ENCODE results near the gene PTPRM.
"Not testable (repeated sequence)": the region's sequence is repeated elsewhere in the genome, so short reads cannot be mapped to it uniquely, and the experiment has no call there.

PTPRM gene

DNA sequence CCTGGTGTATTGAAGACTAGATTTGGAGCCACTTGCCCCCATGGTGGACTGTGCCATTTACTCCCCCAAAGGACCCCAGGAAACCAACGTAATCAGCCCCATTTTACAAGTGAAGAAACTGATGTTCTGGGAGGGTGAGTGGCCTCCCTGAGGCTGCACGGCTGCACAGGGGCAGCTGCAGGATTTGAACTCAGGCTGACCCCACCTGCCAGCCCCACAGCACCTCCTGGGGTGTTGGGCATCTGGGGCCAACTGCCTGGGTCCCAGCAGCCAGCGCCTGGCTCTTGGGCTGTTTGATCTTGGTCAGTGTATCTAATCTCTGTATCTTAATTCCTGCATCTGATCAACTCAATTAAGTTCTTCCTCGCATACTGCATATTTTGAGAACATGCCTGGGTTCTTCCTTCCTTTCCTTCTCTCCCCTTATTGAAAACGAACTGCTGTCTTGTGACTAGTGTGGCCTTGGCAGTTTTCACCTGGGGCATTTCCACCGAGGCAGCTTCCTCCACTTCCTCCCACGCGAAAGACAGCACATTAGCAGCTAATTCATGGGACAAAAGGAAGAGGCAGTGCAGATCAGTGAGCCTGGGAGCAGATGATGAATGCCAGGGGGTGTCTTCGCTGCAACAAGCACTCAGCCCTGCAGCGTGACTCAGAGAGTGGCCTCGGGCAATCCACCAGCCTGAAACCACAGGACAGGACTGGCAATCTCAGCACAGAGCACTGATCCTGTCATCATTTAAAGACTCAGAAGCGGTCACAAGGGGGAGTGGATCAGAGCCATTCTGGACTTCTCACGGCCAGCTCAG, 858.0 kb downstream of the PTPRM start:
- DNase-seq (ENCODE audit: low read depth in 2 of 2): no peak

DNA sequence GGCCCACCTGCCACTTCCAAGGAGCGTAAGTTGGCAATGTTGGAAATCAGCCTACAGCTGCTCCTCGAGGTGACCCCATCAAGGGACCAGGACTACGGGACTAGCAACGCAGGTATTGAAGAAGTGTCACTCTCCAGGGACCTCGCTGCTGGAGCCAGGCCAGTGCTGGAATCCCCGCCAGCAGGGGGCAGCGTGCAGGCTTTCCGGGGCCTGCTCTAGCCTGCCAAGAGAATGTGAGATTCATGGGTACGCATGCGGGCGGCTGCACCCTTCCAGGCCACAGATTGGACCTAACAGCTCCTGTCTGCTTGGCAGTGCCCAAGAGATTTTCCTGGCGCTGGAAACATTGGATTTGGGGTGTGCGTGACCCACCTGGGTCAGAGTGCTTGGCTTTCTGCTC, 859.3 kb downstream of the PTPRM start:
- no peak for DNase-seq (ENCODE audit: low read depth in 2 of 2)

DNA sequence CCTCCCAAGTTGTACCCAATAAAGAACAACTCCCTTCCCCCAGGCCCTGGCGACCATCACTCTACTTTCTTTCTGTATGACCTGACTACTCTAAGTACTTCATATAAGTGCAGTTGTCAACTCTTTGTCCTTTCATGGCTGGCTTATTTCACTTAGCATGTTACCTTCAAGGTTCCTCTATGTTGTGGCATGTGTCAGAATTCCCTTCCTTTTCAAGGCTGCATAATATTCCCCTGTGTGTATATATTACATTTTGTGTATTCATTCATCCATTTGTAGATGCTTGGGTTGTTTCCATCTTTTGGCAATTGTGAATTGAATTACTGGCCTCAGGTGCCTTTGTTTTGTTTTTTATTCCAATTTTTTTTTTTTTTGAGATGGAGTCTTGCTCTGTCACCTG, 860.2 kb downstream of the PTPRM start:
- DNase-seq (ENCODE audit: low read depth in 2 of 2): no peak

DNA sequence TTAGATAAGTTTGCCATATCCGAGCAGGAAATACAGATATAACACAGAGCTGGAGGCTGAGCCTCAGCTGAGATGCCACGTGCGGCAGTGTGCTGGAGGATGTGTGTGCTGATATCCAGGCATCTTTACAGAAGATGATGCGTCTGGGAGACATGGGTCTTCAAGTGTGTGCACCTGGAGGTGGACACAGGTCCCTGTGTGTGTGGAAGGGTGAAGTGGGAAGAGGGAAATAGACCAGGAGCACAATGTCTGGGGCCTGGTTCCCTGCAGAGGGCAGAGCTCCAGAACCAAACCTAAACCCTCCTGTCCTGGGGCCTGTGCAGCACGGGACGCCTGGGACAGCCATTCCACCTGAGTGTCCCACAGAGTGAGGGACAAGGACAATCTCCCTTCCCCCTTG, 861.8 kb downstream of the PTPRM start:
- DNase-seq (ENCODE audit: low read depth in 2 of 2): no peak

DNA sequence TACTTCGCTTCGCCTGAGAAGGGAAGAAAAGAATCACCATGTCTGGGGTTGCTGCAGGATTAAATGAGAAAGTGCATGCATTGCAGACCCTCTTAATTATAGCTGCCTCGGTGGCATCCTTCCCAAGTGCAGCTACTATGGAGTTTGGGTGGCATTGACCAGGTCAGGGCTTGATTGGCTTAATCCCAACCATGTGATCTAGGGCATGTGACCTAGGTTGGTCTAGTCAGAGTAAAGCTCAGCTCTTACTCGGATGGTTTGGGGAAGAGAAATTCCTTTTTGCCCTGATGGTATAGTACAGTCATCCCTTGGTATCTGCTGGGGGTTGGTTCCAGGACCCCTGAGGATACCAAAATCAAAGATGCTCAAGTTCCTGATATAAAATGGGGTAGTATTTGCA, 863.9 kb downstream of the PTPRM start:
- DNase-seq (ENCODE audit: low read depth in 2 of 2): no peak

DNA sequence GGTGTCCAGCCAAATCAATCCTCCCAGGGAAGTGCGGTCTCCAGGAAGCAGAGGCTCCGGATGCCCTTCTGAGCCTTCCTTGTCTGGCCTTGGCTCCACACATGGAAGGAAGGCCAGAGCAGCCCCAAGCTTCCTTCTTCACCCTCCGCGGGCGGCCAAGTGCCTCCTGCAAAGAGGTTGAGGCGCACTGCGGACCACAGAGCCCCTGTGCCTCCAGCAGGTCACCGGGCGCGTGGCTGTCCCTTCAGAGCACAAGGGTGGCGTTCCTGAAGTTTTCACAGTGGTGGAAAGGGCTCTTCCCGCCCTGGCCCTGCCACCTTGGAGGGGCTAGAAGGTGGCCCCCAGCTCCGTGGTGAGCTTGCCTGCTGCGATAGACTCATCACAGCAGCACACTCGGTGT, 866.2 kb downstream of the PTPRM start:
- no peak for DNase-seq (ENCODE audit: low read depth in 2 of 2)

DNA sequence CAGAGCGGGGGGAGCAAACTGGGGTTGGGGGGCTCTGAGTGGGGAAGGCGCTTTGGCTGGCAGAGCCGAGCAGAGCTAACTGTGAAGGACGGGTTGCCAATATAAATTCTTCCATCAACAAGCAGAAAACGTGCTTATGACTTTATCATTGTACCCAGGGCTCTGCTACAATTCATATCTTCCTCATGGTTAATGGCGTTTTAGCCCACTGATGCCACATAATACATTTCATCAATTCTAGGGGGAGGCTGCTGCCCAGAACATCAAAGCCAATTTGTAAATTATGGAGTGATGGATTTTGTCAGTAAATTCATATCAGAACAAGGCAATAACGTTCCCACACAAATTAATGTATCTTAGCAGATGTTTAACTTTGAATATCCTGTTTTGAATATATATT, 866.7 kb downstream of the PTPRM start:
- DNase-seq (ENCODE audit: low read depth in 2 of 2): no peak

DNA sequence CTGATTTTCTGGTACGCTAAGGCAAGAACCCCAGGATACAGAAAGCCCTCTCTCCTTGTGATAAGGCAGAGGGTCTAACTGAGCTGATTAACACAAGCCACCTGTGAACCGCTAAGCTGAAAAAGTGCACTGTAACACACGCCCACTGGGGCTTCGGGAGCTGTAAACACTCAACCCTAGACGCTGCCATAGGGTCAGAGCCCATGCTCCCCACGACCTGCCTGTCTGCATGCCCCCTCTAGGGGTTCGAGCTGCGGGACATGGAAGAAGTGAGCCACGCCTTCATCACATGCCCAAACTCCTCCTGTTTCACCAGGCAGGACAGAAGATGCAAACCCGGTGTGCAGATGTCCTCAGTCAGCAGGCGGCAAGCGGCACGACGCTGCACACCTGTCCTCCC, 868.3 kb downstream of the PTPRM start:
- no peak for DNase-seq (ENCODE audit: low read depth in 2 of 2)

DNA sequence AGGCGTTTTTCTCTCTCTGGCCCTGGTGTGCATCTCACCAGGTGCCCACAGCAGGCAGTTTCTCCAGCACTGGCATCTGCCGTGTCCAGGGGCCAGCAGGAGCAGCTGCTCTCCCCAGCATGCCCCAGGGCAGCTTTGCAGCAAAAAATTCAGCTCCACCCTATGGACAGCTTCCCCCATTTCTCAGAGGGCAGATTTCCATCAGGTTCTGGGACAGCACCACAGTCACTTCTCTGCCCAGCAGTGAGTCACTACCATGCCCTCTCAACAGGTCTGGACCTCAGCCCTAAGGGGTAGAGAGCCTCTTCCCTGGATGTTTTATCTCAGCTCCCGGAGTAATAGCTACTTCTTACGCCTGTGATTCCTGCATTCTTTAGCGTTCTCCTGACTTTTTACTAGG, 871.9 kb downstream of the PTPRM start:
- no peak for DNase-seq (ENCODE audit: low read depth in 2 of 2)

DNA sequence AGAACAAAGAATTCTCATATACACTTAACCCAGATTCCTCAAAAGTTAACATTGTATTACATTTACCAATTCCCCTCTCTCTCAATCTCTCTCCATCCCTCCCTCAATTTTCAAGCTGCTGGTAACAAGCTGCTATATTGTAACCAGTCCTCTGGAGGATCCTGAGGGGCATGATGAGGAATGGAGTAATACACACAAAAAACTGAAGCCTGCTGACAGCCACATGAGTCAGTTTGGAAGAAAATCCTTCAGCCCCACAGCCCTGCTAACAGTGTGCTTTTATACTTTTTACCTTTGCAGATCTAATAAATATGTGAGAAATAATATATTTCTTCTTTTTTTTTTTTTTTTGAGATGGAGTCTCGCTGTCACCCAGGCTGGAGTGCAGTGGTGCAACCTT, 876.4 kb downstream of the PTPRM start:
- DNase-seq (ENCODE audit: low read depth in 2 of 2): no peak

DNA sequence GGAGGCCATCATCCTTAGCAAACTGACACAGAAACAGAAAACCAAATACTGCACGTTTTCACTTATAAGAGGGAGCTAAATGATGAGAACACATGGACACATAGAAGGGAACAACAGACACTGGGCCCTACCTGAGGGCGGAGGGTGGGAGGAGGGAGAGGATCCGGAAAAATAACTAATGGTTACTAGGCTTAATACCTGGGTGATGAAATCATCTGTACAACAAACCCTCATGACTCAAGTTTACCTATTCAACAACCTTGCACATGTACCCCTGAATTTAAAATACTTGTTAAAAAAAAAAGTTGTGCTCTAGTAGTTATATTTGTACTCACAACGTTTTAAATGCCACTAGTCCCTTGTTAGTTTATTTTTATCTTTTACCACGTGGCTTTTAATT, 879.8 kb downstream of the PTPRM start:
- DNase-seq (ENCODE audit: low read depth in 2 of 2): not testable (repeated sequence)

DNA sequence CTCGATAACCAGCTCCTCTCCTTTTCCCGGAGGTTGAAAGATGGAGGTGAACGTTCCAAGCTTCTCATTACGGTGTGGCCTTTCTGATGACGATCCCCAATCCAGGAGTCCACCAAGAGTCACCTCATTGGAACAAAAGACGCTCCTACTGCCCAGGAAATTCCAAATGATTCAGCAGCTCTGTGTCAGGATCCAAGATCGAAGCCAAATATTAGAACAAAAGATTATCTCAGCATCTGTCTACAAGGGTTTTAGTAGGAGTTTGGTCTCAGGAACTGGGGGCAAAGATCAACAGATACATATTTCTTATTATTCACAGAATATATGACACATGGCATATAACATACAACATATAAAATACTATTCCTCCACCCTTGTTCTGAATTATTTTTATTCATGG, 881.0 kb downstream of the PTPRM start:
- DNase-seq (ENCODE audit: low read depth in 2 of 2): no peak

DNA sequence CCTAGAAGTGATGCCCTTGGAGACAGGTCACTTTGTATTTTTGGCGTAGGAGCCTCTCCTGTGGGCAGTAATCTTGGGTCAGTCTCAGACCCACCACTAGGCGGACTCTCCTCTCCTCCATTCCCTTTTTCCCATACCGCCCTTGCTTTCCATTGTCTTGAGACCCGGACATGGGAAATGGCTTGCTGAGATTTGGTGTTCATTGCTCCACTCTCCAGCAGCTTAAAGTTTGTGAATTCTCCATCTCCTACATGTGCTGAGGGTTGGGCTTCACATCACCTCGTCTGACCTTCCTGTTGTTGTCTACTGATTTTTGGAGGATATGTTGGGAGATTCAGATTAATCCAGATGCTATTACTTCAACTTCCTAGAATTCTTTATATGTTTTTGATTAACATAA, 882.9 kb downstream of the PTPRM start:
- DNase-seq (ENCODE audit: low read depth in 2 of 2): no peak

DNA sequence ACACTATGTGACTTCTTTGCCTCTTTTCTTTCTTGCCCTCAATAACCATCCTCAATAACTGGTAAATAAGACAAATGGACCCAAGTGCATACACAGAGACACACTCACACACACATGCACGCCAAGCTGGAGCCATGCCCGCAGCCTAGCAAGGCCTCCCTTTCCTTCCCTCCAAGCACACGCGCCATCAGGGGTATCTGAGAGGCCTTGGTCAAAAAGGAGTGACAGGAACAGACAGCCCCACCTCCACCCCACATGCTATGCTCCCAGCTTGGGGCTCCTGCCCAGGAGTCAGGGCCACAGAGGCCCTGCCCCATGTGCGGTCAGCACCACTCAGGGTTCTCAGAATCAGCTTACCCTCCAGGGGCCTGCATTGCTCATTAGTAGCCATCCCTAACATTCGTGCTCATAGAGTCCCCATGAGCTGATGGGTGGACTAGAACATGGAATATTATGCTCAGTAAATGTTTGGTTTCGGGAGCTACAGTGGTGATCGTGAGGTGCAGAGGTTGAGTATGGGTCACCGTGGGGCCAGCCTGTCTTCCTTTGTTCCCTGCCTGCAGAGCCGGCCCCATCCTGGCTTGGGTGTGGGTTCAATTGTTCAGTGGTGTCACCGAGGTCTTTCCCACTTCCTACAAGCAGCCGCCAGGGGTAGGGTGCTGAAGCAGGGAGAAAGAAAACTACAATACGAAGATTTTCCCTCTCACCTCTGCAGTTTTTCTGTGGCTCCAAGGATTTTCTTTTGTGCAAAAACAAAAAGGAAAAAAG, 884.0 kb downstream of the PTPRM start:
- DNase-seq (ENCODE audit: low read depth in 2 of 2): no peak

DNA sequence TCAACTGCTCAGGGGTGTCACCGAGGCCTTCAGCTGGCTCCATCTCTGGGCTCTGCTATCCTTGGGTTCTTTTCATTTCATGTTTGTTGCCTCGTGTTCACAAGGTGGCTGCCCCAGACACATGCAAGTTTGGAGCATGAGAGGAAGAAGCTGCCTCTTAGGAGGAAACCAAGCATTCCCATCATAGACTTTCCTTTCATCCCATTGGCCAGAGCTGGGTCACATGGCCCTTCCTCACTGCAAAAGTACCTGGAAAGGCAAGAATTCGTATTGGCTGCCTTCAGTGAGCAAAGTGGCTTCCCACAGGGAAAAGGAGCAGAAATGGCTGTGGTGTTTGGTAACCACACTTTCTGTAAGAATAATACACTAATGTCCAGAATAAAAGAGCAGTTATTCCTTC, 886.4 kb downstream of the PTPRM start:
- no peak for DNase-seq (ENCODE audit: low read depth in 2 of 2)

DNA sequence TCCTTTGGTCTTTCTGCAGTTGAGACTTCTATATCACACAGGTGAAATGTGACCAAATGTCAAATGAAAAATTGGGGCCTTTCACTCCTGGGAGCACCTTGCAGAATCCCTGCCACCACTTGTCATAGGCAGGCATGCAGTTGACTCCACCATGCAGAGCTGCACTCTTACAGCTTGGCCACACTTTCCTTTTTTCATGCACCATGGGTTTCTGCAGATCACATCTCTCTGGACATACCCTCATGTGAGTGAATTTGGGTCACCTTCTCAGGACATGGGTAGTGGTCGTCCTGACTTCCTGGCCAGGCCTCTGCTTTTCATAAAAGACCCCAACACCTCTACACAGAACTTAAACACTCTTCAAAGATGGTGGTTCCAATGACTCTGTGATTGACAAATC, 887.0 kb downstream of the PTPRM start:
- DNase-seq (ENCODE audit: low read depth in 2 of 2): no peak

DNA sequence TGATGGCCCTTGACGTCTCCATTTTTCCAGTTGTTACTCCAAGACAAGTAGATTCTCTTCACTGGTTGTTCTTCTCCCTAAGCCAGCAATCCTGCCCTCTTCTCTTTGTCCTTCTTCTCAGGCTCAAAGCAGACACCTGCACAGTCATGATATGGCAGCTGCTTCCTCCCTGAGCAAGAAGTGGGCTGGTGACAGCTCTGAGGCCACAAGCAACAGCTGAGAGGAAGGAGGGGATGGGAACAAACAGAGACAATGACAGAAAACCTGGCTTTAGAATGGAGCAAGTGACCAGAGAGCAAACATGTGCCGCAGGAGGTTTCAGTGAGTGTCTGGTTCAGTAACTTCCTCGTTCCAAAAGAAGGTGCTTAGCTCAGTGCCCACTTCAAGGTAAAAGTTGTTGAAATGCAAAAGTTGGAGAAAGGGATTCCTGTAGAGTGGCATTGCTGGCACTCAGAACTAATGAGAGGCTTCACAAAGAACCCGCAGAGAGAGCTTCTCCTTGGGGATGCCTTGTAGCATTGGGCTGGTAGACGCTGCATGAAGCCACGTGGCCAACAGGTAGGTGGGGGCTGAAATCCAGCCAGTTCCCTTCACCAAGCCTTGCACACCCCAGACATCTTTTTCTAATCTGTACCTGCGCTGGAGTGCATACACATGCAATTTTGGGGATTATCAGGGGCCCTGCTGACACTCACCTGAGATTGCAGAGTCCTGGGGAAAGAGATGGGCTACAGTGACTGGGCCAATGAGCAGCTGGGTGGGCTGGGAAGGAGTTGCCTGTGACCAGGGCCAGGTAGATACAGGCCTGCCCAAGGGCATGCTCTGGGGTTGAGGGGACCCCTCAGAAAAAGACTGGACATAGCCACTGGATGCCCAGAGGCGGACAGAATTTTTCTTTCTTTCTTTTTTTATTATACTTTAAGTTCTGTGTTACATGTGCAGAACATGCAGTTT, 888.8 kb downstream of the PTPRM start:
- DNase-seq (ENCODE audit: low read depth in 2 of 2): no peak

All from fibroblast of skin of left biceps (primary cell).